Esophagus squamous epithelium (tissue), 4 donors: ENCODE data around the gene LDB2.

Experiments used
- CTCF ChIP-seq, 6 experiments: fragments of 450-650 bp in 4 of 6; fragments of 200-600 bp in 2 of 6; sonication (generic) in 2 of 6; IDR thresholded peaks; one replicate each; pipeline ENCODE4 v1.5.1; 2016 to 2019; ENCODE audit warnings: antibody characterized with exemption in 6 of 6, mild to moderate bottlenecking in 4 of 6, moderate library complexity in 4 of 6
- POLR2A ChIP-seq, 4 donors: fragments of 450-650 bp; IDR thresholded peaks; one replicate each; pipeline ENCODE4 v1.6.1; 2017; ENCODE audit warnings: antibody characterized with exemption in 4 of 4, mild to moderate bottlenecking in 4 of 4, moderate library complexity in 3 of 4

GRCh38 chr4:16659079-16659478 is 239.4 kb downstream of the LDB2 start:
- TF ChIP-seq POLR2A (IDR thresholded peaks at IDR 0.05) (no peak), CTCF (IDR thresholded peaks at IDR 0.05) (no peak)
